ENCODE results near the gene YAP1.

YAP1 gene

DNA sequence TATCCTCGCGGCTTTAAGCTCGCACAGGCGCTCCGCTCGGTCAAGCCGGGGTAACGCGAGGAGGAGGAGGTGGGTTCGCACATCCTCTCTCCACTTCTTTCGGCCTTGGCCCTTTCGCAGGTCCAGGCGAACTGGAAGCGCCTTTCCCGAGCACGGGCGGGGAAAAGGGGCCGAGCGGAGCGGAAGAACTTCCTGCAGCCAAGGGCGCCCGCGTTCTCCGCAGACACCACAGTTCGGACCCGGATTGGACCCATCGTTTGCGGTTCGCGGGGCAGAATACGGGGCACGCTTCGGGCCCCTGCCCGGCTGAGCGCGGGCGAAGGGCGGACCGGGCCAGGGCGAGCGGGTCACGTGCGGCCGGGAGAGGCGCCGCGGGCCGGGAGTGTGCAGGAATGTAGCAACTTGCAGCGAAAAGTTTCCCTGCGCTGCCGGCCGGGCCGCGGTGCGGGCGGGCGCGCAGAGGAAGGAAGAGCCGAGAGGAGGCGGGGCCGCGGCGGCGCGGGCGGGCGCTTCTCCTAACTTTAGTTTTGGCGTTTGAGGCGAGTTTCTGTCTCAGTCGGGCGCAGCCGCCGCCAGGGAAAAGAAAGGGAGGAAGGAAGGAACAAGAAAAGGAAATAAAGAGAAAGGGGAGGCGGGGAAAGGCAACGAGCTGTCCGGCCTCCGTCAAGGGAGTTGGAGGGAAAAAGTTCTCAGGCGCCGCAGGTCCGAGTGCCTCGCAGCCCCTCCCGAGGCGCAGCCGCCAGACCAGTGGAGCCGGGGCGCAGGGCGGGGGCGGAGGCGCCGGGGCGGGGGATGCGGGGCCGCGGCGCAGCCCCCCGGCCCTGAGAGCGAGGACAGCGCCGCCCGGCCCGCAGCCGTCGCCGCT lies at the start of gene YAP1:
YAP1 (plus strand) TSS at position 552 of the 865 bp plus-strand sequence. CDS start 402 bp downstream, outside the sequence.
- peak; percentile 94 for DNase-seq

DNA sequence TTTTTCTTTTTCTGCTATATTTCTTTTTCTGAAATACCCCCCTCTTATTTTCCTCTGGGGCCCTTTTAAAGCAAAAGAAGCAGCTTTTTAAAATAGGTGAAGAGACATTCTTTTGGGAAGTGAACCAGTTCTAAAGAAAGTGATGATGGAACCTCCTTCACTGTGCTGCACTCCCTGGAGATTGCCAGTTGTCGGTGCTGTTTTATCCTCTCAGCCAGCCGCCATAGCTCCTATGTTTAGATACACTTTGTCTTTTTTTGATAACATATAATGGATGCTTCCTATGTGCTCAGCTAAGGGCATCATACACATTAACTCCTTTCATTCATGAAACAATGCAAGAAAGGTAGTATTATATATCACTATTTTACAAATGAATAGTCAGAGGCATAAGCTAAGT lies 49.0 kb upstream of the YAP1 start:
- DNase-seq: no peak

DNA sequence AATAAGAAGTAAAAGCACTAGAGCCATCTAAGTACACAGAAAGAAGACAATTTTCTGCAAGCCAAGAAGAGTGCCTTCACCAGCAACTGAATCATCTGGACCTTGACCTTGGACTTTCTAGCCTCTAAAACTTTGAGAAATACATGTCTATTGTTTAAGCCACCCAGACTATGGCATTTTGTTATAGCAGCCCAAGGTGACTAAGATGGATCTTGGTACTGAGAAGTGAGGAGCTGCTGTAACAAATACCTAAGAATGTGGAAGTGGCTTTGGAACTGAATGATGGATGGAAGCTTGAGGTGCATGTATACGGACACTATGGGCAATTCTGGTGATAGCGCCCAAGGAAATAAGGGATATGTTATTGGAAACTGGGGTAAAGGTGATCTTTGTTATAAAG lies 48.1 kb upstream of the YAP1 start:
- DNase-seq: no peak

DNA sequence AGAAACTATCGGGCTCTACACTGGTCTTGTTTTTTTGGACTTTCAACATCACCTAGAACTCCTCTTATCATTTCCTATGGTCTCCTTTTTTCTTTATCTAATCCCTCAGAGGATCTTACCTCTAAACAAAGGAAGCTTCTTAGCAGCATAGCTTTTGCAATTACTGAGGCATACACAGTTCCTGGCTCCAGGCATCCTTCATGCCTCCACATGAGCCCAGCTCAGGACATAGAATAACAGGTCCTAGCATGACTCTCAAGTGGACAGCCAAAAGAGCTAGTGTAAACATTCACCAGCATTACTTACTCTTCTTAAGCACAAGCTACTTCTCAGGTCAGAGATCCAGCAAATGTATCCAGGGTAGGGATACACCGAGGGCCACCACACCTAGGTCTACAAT lies 45.9 kb upstream of the YAP1 start:
- no peak for DNase-seq

DNA sequence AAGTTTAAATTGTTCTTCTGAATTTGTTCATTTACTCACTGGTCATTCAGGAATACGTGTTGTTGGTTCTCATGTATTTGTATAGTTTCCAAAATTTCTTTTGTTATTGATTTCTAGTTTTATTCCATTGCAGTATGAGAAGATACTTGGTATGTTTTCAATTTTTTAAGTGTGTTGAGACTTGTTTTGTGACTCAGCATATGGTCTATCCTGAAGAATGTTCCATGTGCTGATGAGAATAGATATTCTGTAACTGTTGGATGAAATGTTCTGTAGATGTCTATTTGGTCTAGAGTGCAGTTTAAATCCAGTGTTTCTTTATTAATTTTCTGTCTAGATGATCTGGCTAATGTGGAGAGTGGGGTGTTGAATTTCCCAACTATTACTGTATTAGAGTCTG lies 39.5 kb upstream of the YAP1 start:
- no peak for DNase-seq

DNA sequence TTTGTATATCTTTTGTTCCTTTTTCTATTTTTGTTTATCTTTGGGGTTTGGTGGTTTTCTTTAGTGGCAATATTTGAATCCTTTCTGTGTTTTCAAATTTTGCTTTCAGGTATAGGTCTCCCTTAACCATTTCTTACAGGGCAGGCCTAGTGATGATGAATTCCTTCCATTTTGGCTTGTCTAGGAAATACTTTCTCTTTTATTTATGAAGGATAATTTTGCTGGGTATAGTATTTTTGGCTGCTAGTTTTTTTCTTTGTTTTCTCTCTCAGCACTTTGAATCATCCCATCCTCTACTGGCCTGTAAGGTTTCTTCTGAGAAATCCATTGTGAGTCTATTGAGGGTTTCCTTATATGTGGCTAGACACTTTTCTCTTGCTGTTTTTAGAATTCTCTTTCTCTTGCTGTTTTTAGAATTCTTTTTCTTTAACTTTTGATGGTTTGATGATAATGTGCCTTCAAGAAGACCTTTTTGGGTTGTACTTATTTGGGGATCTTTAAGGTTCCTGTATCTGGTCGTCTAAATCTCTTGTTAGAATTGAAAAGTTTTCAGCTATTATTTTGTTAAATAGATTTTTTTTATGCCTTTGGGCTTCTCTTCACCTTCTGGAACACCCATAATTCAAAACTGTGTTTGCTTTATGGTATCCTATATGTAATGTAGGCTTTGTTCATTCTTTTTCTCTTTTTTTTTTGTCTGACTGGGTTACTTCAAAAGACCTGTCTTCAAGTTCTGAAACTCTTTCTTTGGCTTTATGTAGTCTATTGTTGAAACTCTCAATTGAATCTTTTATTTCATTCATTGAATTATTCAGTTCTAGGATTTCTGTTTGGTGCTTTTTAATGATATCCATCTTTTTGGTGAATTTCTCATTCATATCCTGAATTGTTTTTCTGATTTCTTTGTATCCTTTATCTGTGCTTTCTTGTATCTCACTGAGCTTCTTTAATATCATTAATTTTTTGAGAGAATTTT lies 38.5 kb upstream of the YAP1 start:
- no peak for DNase-seq

DNA sequence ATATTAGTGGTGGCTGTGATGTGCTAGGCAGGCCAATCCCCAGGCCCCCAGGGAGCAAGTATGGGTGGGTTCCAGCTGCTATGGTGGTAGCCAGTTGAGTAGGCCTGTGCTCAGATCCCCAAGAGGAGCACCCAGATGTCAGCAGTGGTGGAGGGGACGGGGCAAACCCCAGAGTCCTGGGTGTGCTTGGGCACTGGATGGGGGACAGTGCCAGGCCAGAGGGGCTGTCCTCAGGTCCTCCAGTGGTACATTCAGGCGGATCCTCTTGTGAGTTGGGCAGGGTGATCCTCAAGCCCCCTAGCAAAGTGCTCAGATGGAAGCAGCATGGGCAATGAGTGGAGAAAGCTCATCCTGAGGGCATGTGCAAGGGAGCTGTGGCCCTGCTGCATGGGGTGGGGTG lies 37.0 kb upstream of the YAP1 start:
- DNase-seq: no peak

DNA sequence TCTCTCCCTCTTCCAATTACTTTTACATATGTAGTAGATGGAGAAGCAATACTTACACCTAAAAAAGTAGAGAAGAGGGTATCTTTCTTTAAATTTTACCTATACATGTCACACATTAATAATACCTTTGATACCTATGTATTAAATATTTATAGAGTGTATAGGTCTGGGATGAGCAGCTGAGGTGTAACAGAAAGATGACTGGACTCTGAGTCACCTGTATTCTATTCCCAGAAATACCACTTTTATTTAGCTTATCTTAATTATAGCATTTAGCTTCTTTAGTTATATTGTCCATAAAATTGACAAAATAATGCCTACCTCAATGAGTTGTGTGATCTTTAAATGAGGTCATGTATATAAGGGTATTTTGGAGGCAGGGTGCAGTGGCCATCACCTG lies 30.6 kb upstream of the YAP1 start:
- DNase-seq: no peak

DNA sequence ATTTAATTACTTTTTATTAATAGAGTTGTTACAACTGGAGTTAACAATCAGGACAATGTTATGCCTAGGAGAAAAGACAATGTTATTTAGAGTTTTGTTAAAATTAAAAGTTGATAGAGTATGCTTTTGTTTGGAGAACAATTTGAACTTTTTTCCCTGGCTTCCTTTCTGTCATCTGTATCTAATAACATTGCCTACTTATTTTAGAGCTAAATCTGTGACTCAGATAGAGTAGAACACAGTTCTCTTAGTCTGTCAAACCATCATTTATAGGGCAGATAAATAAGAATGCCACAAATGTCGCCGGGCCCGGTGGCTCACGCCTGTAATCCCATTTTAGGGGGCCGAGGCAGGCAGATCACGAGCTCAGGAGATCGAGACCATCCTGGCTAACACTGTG lies 28.9 kb upstream of the YAP1 start:
- no peak for DNase-seq

DNA sequence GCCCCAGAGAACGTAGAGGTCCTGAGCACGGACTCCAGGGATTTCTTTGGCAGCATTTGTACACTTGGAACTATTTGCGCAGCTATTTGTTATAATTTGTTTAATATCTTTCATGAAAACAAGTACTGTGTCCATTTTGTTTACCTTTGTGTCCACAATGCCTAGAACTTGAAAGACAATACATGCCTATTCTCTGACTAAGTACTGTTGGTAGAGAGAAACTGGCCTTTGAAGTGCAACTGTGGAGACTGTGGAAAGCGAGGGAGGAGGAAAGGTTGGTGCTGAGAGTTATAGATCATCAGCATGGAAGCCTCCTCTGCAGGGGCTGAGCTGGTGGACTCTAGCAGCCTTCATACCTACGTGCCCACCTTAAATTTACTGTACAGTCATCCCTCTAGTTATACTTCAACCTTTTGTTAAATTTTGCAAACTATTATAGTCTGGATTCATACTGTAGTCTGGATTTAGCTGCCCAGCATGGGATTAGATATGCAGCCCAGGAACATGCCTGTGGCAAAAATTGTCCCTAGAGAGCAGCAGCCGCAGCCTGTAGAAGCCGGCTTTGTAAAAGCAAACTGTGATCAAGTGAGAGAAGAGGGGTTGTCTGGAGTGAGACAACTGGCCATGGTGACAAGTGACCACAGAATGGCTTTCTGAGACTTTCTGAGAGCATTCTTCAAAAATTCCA lies 24.2 kb upstream of the YAP1 start:
- DNase-seq: no peak

DNA sequence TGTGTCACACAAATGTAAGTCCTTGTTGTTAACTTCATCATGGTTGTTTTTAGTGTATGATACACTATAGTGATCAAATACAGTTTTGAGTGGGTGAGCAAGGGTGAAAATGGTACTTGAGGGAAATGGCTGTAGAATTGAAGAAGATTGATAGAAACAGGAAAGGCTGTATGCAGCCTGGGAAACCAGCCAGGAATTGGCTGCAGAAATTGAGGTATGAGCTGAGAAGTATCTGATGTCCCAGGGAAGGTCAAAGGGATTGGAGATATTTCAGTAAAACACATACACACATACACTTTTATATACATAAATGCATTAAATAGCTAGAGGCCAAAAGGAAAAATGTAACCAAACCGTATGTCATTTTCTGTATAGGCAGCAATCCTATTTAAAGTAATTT lies 13.1 kb upstream of the YAP1 start:
- no peak for DNase-seq

DNA sequence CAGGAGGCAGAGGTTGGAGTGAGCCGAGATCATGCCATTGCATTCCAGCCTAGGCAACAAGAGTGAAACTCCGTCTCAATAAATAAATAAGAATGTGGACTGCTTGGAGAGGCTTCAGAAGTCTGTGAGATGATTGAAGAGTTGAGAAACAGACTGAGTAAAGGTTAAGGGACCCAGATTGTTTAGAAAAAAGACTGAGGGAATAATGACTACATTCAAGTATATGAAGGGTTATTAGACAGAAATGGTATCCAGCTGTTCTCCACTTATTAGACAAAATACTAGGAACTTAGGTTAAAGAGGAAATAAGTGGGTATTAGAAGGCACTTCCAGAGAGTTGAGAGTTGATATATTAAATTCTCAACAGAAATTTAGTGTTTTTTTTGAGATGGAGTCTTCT lies 10.5 kb upstream of the YAP1 start:
- no peak for DNase-seq

DNA sequence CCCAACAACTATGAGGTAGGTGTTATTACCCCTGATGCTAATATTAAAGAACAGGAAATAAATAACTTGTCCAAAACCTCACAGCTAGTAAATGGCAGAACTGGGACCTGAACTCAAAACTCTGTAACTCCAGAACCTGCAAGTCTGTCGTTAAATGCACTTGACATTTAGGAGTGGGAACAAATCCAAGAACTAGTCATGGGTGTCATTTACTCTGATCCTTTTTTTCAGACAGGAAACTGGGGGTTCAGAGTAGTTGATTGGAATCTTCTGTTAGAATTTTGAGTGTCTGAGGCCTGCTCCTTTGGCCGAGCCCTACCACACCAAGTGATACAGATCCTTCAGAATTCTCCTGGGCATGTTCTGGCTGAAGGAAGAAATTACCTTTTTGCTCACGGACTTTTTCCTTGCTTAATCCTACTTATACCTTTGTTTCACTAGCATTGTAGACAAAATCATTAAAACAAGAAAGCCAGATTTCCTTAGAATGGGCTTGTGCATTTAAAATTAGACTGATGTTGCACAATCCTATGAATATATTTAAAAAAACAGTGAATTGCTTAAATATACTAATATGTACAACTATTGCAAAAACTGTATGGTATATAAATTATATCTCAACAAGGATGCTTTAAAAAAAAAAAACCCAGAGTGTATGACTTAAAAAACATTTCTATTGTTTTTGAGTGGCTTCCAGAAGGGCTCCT lies 1.4 kb upstream of the YAP1 start:
- DNase-seq: no peak

DNA sequence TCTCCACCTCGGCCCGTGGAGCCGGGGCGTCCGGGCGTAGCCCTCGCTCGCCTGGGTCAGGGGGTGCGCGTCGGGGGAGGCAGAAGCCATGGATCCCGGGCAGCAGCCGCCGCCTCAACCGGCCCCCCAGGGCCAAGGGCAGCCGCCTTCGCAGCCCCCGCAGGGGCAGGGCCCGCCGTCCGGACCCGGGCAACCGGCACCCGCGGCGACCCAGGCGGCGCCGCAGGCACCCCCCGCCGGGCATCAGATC lies 439 bp downstream of the YAP1 start:
- no peak for DNase-seq

DNA sequence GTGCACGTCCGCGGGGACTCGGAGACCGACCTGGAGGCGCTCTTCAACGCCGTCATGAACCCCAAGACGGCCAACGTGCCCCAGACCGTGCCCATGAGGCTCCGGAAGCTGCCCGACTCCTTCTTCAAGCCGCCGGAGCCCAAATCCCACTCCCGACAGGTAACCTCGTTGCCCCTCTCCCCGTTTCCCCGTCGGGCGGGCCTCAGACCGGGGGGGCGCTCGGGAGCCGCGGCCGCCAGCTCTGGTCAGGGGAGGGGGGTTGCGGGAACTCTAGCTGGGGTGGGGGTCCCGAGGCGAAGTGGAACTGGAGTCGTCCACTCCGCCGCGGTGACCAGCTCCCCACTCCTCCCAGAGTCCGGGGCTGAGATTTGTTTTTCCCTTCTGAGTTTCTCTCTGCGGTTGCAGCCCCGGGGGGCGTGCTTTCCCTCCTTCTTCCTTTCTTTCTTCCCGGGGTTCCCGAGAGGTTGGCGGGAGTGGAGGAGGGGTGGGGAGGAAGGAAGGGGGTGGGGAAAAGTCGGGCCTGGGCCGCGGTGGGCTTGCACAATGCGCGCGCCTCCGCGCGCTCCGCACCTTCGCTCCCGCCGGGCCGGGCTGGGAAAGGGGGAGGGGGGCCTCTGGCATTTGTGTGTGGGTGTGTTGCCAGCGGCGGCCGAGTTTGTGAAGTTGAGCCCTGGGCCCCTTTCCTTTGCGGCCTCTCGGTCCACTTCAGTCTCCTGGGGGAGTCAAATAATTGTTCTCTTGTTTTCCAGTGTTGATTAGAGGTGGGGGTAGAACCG lies 952 bp downstream of the YAP1 start:
- peak; percentile 90 for DNase-seq

DNA sequence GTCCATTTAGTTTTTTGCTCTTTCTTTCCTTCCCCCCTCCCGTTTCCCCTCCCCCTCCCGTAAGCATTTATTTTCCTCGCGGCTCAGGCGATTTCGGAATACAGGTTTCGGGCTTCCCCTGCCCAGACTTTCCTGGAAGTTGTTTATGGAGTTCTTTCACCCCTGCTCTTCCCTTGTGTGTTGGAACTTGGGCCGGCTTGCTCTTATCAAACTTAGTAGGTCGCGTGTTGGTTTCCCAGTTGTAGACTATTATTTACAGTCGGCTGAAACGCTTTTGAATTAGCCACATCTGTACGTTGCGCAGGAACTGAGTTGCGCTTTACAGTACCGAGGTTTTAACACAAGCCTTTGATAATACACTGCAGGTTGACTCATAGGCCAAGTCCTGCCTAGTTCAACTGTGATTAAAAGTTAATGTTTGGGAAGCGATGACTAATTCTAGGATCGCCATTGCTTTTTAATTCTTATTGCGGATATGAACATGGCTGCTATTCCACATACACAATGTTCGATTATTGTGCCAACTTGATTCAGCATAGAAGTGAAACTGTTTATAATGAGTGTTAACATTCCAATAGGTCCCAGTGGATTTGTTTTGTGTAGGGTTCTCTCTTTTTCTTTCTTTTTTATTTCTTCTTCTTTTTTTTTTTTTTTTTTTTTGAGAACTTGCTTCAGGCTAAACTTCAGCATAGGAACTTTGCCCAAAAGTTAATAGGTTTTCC lies 1.7 kb downstream of the YAP1 start:
- DNase-seq: peak; percentile 91

DNA sequence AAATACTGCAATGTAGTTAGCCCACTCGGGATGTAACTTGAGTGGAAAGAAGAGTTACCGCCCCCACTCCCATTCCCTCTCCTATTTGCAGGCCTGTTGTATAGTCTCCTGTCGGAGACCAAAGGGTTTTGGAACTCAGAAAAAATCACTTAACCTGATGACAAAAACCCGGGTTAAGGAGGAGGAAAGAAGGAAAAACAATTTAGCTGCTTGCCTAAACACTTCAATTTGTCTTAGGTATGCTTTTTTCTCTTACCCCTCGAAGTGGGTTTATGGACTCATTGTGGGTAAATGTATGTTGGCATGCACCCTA lies 2.2 kb downstream of the YAP1 start:
- DNase-seq: peak; percentile 29

DNA sequence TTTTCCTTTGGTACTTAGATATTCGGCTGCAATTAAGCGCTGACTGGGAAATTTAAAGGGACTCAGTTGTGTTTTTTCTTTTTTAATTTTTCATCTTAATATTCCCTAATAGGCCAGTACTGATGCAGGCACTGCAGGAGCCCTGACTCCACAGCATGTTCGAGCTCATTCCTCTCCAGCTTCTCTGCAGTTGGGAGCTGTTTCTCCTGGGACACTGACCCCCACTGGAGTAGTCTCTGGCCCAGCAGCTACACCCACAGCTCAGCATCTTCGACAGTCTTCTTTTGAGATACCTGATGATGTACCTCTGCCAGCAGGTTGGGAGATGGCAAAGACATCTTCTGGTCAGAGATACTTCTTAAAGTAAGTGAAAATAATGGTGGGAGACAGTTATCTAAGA lies 3.8 kb downstream of the YAP1 start:
- peak; percentile 16 for DNase-seq

DNA sequence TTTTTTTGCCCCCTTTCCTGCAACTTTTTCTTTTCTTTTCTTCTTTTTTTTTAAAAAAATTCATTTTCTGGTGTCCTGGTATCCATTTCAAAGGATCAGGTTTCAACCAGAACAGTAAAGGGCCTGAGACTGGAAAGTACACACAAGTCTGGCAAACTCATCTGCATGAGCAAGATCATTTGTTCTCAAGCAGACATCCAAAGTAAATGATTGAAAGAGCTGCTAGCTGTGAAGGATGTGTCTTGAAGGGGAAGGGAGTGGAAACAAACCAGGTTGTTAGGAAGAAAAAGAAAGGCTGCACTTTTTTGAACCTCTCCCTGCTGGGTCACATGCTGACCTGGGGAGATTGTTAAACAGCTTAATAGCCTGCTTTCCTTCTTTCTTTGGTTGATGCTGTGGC lies 5.3 kb downstream of the YAP1 start:
- DNase-seq: peak; percentile 17

DNA sequence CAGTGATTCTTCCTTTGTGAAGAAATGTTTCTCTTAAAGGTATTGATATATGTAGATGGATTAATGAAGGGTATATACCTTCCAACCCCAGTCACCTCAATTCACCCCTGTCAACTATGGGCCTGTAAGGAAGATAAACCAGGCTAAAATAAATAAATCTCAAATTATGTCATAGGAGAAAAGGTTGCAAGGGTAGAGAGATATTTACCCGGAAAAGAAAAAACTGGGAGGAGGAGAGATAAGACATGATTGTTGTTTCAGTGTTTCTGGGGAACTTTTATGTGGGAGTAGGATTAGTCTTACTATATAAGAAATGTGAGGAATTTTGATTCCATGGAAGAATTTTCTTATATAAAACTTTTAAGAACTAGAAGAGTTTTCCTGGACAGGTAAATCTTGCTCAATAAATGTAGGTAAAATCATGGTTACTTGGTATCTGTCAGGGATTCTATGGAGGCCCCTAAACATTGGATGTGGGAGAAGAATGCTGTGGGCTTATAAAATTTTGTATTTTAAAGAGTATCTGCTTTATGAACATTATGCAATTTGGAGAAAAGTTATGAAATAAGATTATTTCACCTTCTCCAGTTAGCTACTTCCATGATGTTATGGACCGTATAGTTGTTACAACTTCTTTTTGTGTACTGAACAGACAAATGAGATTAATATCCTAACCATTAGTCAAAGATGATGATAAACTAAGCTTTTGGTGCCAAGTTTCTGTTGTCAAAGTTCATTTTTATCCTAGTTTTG lies 6.4 kb downstream of the YAP1 start:
- no peak for DNase-seq

Data from EL (cell line).